ENCODE measurements around the gene GEMIN2. TPM values are rescaled to one million over a fixed set of nuclear protein-coding genes. Genes with fewer than 3 reads are reported as not detected.
A peak's percentile ranks its signal among the peaks of the same experiment; 100 is the strongest.

The GEMIN2 gene
- total and polyA plus RNA-seq, 2 donors (not counting 1 experiment from before 2014, with no cell fraction given) = 16.5 to 17.3 TPM

- DNase-seq (ENCODE audit: low read depth in 2 of 2) = no peak
Observed at GRCh38 chr14:39108791-39109190, 5.3 kb upstream of the GEMIN2 start.

GRCh38 chr14:39109893-39110715 is 4.0 kb upstream of the GEMIN2 start:
- Histone ChIP-seq H3K27me3 (ENCODE audit: control insufficient read depth, insufficient read depth, low read length) (no peaks in the 10 kb centered on the region), H3K4me2 (ENCODE audit: extremely low read depth, insufficient read depth, low read length) (no peak overlapping the region), H3K4me3 (replicated peaks in 1 of 4; ENCODE audit: control extremely low read depth in 1 of 4, insufficient read depth in 1 of 4, low read depth in 3 of 4, low read length in 4 of 4) (no peak overlapping the region), H3K79me2 (ENCODE audit: control insufficient read depth, insufficient read depth, low read length) (peaks cover 7% of the 10 kb centered on the region), H4K20me1 (ENCODE audit: control insufficient read depth, extremely low read depth, insufficient read depth, low read length) (no peaks in the 10 kb centered on the region), H3K36me3 (ENCODE audit: control insufficient read depth, insufficient read depth, low read length) (no peaks in the 10 kb centered on the region), H3K9ac (ENCODE audit: insufficient read depth, low read length) (no peak overlapping the region), H3K4me1 (ENCODE audit: control insufficient read depth, extremely low read depth, insufficient read depth, low read length) (peaks cover 1% of the 10 kb centered on the region), H3K27ac (ENCODE audit: insufficient read depth, low read length) (no peak overlapping the region), H2AFZ (ENCODE audit: low read length) (peak overlapping the region; percentile 26), H3K9me3 (ENCODE audit: control insufficient read depth, insufficient read depth, low read depth, low read length) (no peaks in the 10 kb centered on the region)
- no peak for DNase-seq (ENCODE audit: low read depth in 2 of 2)
- TF ChIP-seq CTCF (conservative IDR thresholded peaks at IDR 0.05 in 1 of 2, IDR thresholded peaks at IDR 0.05 in 1 of 2; ENCODE audit: low read depth in 1 of 2, low read length in 2 of 2) (no peak), EZH2 (IDR thresholded peaks at IDR 0.05; ENCODE audit: low read length, missing control alignments) (no peak)

More at GRCh38 chr14:39108791-39109190, 5.3 kb upstream of the GEMIN2 start:
- no peak for TF ChIP-seq CTCF (conservative IDR thresholded peaks at IDR 0.05 in 1 of 2, IDR thresholded peaks at IDR 0.05 in 1 of 2; ENCODE audit: low read depth in 1 of 2, low read length in 2 of 2)
- no peak for TF ChIP-seq EZH2 (IDR thresholded peaks at IDR 0.05; ENCODE audit: low read length, missing control alignments)
- Histone ChIP-seq H3K4me2 (ENCODE audit: extremely low read depth, insufficient read depth, low read length) (no peak overlapping the region), H3K27me3 (ENCODE audit: control insufficient read depth, insufficient read depth, low read length) (no peaks in the 10 kb centered on the region), H3K9me3 (ENCODE audit: control insufficient read depth, insufficient read depth, low read depth, low read length) (no peaks in the 10 kb centered on the region), H3K4me3 (replicated peaks in 1 of 4; ENCODE audit: control extremely low read depth in 1 of 4, insufficient read depth in 1 of 4, low read depth in 3 of 4, low read length in 4 of 4) (no peak overlapping the region), H3K4me1 (ENCODE audit: control insufficient read depth, extremely low read depth, insufficient read depth, low read length) (peaks cover 5% of the 10 kb centered on the region), H4K20me1 (ENCODE audit: control insufficient read depth, extremely low read depth, insufficient read depth, low read length) (no peaks in the 10 kb centered on the region), H3K36me3 (ENCODE audit: control insufficient read depth, insufficient read depth, low read length) (no peaks in the 10 kb centered on the region), H3K9ac (ENCODE audit: insufficient read depth, low read length) (no peak overlapping the region), H2AFZ (ENCODE audit: low read length) (no peak overlapping the region), H3K79me2 (ENCODE audit: control insufficient read depth, insufficient read depth, low read length) (peaks cover 7% of the 10 kb centered on the region), H3K27ac (ENCODE audit: insufficient read depth, low read length) (no peak overlapping the region)

- no peak for DNase-seq (ENCODE audit: low read depth in 2 of 2)
- no peak overlapping the region for H3K27ac ChIP-seq (ENCODE audit: insufficient read depth, low read length)
- peak overlapping the region; percentile 67 for H2AFZ ChIP-seq (ENCODE audit: low read length)
Observed at GRCh38 chr14:39113685-39114072, 444 bp upstream of the GEMIN2 start.

More at GRCh38 chr14:39113685-39114072, 444 bp upstream of the GEMIN2 start:
- Histone ChIP-seq H3K79me2 (ENCODE audit: control insufficient read depth, insufficient read depth, low read length) (peaks cover 7% of the 10 kb centered on the region), H3K4me3 (replicated peaks in 1 of 4; ENCODE audit: control extremely low read depth in 1 of 4, insufficient read depth in 1 of 4, low read depth in 3 of 4, low read length in 4 of 4) (peak overlapping the region; percentile 82 to 86 (median 85)), H3K36me3 (ENCODE audit: control insufficient read depth, insufficient read depth, low read length) (no peaks in the 10 kb centered on the region), H3K4me2 (ENCODE audit: extremely low read depth, insufficient read depth, low read length) (peak overlapping the region; percentile 82), H3K9ac (ENCODE audit: insufficient read depth, low read length) (no peak overlapping the region), H3K9me3 (ENCODE audit: control insufficient read depth, insufficient read depth, low read depth, low read length) (no peaks in the 10 kb centered on the region), H3K27me3 (ENCODE audit: control insufficient read depth, insufficient read depth, low read length) (no peaks in the 10 kb centered on the region), H3K4me1 (ENCODE audit: control insufficient read depth, extremely low read depth, insufficient read depth, low read length) (peaks cover 2% of the 10 kb centered on the region), H4K20me1 (ENCODE audit: control insufficient read depth, extremely low read depth, insufficient read depth, low read length) (no peaks in the 10 kb centered on the region)
- TF ChIP-seq EZH2 (IDR thresholded peaks at IDR 0.05; ENCODE audit: low read length, missing control alignments) (no peak), CTCF (conservative IDR thresholded peaks at IDR 0.05 in 1 of 2, IDR thresholded peaks at IDR 0.05 in 1 of 2; ENCODE audit: low read depth in 1 of 2, low read length in 2 of 2) (no peak)
